ENCODE data around the gene DNAJC18.

DNA sequence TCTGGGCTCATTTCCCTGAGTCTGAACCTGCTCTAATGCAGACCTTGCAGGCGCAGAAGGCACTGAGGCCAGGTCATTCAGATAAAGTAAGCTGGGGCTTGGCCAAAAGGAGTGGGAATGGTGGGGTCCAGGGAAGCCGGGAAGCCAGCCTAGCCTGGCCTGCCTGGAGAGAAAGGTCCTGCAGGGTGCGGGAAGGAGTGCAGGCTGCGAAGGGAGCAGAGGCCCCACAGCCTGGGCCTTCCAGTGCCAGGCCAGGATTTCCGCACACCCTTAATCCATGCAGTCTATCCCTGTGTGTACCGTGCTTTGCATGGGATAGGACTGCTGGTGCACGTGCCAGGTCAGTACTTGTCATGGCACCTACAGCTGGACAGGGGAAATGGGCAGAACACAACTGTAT lies 46.9 kb upstream of the DNAJC18 start:
- TF ChIP-seq, protein P1, sequence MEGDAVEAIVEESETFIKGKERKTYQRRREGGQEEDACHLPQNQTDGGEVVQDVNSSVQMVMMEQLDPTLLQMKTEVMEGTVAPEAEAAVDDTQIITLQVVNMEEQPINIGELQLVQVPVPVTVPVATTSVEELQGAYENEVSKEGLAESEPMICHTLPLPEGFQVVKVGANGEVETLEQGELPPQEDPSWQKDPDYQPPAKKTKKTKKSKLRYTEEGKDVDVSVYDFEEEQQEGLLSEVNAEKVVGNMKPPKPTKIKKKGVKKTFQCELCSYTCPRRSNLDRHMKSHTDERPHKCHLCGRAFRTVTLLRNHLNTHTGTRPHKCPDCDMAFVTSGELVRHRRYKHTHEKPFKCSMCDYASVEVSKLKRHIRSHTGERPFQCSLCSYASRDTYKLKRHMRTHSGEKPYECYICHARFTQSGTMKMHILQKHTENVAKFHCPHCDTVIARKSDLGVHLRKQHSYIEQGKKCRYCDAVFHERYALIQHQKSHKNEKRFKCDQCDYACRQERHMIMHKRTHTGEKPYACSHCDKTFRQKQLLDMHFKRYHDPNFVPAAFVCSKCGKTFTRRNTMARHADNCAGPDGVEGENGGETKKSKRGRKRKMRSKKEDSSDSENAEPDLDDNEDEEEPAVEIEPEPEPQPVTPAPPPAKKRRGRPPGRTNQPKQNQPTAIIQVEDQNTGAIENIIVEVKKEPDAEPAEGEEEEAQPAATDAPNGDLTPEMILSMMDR (conservative IDR thresholded peaks at IDR 0.05; ENCODE audit: low read length) = no peak
- TF ChIP-seq EZH2phosphoT487 (IDR thresholded peaks at IDR 0.05; ENCODE audit: borderline replicate concordance) = no peak
